K562 (cell line): ENCODE results near the gene DDAH2.

Source experiments
- CUX1 ChIP-seq: fragments of 200-800 bp; sonication (Bioruptor generic); IDR thresholded peaks from 2 replicates; pipeline ENCODE4 v1.6.1; 2016; ENCODE audit warnings: missing genetic modification characterization, missing compliant biosample characterization
- EZH2 ChIP-seq: IDR thresholded peaks from 2 replicates; pipeline ENCODE4 v1.6.1; 2012; ENCODE audit warnings: low read depth, mild to moderate bottlenecking, inconsistent platforms, low read length, borderline replicate concordance
- USF1 ChIP-seq: sonication (generic); formaldehyde crosslinking; IDR thresholded peaks from 2 replicates; pipeline ENCODE4 v1.9.0; 2022; ENCODE audit warnings: mild to moderate bottlenecking, missing genetic modification reagents
- YY1 ChIP-seq, 3 experiments: IDR thresholded peaks; 2 replicates each; pipeline ENCODE4 v1.6.1; 2011; ENCODE audit warnings: low read length in 2 of 3, mild to moderate bottlenecking in 2 of 3, moderate library complexity in 2 of 3, borderline replicate concordance in 1 of 3, control low read depth in 1 of 3, low read depth in 1 of 3; ENCODE audit not compliant: insufficient read depth in 3 of 3, insufficient replicate concordance in 2 of 3, control insufficient read depth in 1 of 3, insufficient read length in 1 of 3; ENCODE audit errors: extremely low read depth in 1 of 3
- ZNF232 ChIP-seq: sonication (generic); formaldehyde crosslinking; IDR thresholded peaks from 2 replicates; pipeline ENCODE4 v1.8.0; 2022; ENCODE audit warnings: mild to moderate bottlenecking, missing genetic modification reagents
- TF ChIP-seq, protein P1 (sequence below), 3 experiments: IDR thresholded peaks in 2 of 3; conservative IDR thresholded peaks in 1 of 3; 2 replicates each; pipeline ENCODE4 v1.5.1; 2011 to 2012; ENCODE audit warnings: low read length in 3 of 3, mild to moderate bottlenecking in 3 of 3, control low read depth in 2 of 3, improper control_type of control experiment in 1 of 3, inconsistent platforms in 1 of 3, low read depth in 1 of 3, mixed read lengths in 1 of 3, moderate library complexity in 1 of 3; ENCODE audit not compliant: insufficient read depth in 2 of 3
- TF ChIP-seq, protein P2 (sequence below): fragments of 150-350 bp; IDR thresholded peaks from 2 replicates; pipeline ENCODE4 v1.6.1; 2014; ENCODE audit warnings: low read depth, mild to moderate bottlenecking, low read length, borderline replicate concordance

- TF ChIP-seq USF1 (CRISPR knock-in tag) (no peak), EZH2 (no peak), CUX1 (CRISPR knock-in tag) (no peak), ZNF232 (CRISPR knock-in tag) (no peak), YY1 (IDR thresholded peaks at IDR 0.05; ENCODE audit: borderline replicate concordance in 1 of 3, control insufficient read depth in 1 of 3, extremely low read depth in 1 of 3, insufficient read depth in 3 of 3, insufficient read length in 1 of 3, insufficient replicate concordance in 2 of 3, low read depth in 1 of 3, low read length in 2 of 3) (no peak)
- TF ChIP-seq, protein P1, sequence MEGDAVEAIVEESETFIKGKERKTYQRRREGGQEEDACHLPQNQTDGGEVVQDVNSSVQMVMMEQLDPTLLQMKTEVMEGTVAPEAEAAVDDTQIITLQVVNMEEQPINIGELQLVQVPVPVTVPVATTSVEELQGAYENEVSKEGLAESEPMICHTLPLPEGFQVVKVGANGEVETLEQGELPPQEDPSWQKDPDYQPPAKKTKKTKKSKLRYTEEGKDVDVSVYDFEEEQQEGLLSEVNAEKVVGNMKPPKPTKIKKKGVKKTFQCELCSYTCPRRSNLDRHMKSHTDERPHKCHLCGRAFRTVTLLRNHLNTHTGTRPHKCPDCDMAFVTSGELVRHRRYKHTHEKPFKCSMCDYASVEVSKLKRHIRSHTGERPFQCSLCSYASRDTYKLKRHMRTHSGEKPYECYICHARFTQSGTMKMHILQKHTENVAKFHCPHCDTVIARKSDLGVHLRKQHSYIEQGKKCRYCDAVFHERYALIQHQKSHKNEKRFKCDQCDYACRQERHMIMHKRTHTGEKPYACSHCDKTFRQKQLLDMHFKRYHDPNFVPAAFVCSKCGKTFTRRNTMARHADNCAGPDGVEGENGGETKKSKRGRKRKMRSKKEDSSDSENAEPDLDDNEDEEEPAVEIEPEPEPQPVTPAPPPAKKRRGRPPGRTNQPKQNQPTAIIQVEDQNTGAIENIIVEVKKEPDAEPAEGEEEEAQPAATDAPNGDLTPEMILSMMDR (IDR thresholded peaks at IDR 0.05 in 2 of 3, conservative IDR thresholded peaks at IDR 0.05 in 1 of 3; ENCODE audit: insufficient read depth in 2 of 3, low read depth in 1 of 3, low read length in 3 of 3), result no peak
- TF ChIP-seq, protein P2, sequence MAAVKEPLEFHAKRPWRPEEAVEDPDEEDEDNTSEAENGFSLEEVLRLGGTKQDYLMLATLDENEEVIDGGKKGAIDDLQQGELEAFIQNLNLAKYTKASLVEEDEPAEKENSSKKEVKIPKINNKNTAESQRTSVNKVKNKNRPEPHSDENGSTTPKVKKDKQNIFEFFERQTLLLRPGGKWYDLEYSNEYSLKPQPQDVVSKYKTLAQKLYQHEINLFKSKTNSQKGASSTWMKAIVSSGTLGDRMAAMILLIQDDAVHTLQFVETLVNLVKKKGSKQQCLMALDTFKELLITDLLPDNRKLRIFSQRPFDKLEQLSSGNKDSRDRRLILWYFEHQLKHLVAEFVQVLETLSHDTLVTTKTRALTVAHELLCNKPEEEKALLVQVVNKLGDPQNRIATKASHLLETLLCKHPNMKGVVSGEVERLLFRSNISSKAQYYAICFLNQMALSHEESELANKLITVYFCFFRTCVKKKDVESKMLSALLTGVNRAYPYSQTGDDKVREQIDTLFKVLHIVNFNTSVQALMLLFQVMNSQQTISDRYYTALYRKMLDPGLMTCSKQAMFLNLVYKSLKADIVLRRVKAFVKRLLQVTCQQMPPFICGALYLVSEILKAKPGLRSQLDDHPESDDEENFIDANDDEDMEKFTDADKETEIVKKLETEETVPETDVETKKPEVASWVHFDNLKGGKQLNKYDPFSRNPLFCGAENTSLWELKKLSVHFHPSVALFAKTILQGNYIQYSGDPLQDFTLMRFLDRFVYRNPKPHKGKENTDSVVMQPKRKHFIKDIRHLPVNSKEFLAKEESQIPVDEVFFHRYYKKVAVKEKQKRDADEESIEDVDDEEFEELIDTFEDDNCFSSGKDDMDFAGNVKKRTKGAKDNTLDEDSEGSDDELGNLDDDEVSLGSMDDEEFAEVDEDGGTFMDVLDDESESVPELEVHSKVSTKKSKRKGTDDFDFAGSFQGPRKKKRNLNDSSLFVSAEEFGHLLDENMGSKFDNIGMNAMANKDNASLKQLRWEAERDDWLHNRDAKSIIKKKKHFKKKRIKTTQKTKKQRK, result no peak
These were observed 45.5 kb downstream of the DDAH2 start for GRCh38 chr6:31683591-31683990.
